Measurements from ENCODE around the gene RAET1L. TPM values are rescaled to one million over a fixed set of nuclear protein-coding genes. Genes with fewer than 3 reads are reported as not detected.

The RAET1L gene
- total RNA-seq, 1 donor from 2014 or later = not detected

- Histone ChIP-seq H3K27me3 (peaks cover 18% of the 10 kb centered on the region), H3K4me1 (peaks cover 4 to 11% of the 10 kb centered on the region in 2 donors), H3K9me3 (no peaks in the 10 kb centered on the region), H3K27ac (no peak overlapping the region), H3K4me3 (no peak overlapping the region), H3K36me3 (no peaks in the 10 kb centered on the region)
- TF ChIP-seq CTCF (IDR thresholded peaks at IDR 0.05) = no peak
- peak in 1 of 2 donors; percentile 52 for DNase-seq (ENCODE audit: low spot score in 2 of 2)
- intact Hi-C loops (cut with DNase I) = loop anchor here (5.0 kb wide), 1 partner anchor 59 kb away; the partner anchor contains the start of gene ULBP3
These were observed 16.7 kb downstream of the RAET1L start for GRCh38 chr6:150008588-150008987.

- DNase-seq (ENCODE audit: low spot score in 2 of 2) = peak in 1 of 2 donors; percentile 46
- H3K27me3 ChIP-seq = peaks cover 11% of the 10 kb centered on the region
- H3K4me3 ChIP-seq = no peak overlapping the region
- peaks cover 4 to 11% of the 10 kb centered on the region in 2 donors for H3K4me1 ChIP-seq
- no peaks in the 10 kb centered on the region for H3K36me3 ChIP-seq
- H3K27ac ChIP-seq = no peak overlapping the region
- H3K9me3 ChIP-seq = no peaks in the 10 kb centered on the region
- intact Hi-C loops (cut with DNase I) = loop anchor here (5.0 kb wide), 1 partner anchor 60 kb away; the partner anchor contains the start of gene ULBP3
- TF ChIP-seq CTCF (IDR thresholded peaks at IDR 0.05) = peak in 2 of 3 experiments; percentile 23 to 35
These were observed 18.3 kb downstream of the RAET1L start for GRCh38 chr6:150006961-150007464.

GRCh38 chr6:150005761-150006651 lies 19.3 kb downstream of the RAET1L start:
- Histone ChIP-seq H3K4me3 (peak overlapping the region; percentile 45 to 78), H3K27me3 (peaks cover 11% of the 10 kb centered on the region), H3K36me3 (no peaks in the 10 kb centered on the region), H3K4me1 (peaks cover 4 to 11% of the 10 kb centered on the region in 2 donors), H3K9me3 (no peaks in the 10 kb centered on the region), H3K27ac (no peak overlapping the region)
- DNase-seq (ENCODE audit: low spot score in 2 of 2) = peak in 1 of 2 donors; percentile 61
- intact Hi-C loops (cut with DNase I) = loop anchor here (5.0 kb wide), 1 partner anchor 61 kb away; the partner anchor contains the start of gene ULBP3
- no peak for TF ChIP-seq CTCF (IDR thresholded peaks at IDR 0.05)

- no peak for TF ChIP-seq CTCF (IDR thresholded peaks at IDR 0.05)
- H3K27me3 ChIP-seq = peaks cover 11% of the 10 kb centered on the region
- peak; percentile 77 to 95 for DNase-seq (ENCODE audit: low spot score in 2 of 2)
- peaks cover 4 to 11% of the 10 kb centered on the region in 2 donors for H3K4me1 ChIP-seq
- peak overlapping the region; percentile 45 to 78 for H3K4me3 ChIP-seq
- H3K9me3 ChIP-seq = no peaks in the 10 kb centered on the region
- H3K27ac ChIP-seq = no peak overlapping the region
- no peaks in the 10 kb centered on the region for H3K36me3 ChIP-seq
- intact Hi-C loops (cut with DNase I) = loop anchor here (5.0 kb wide), 1 partner anchor 62 kb away; the partner anchor contains the start of gene ULBP3
These were observed 20.3 kb downstream of the RAET1L start for GRCh38 chr6:150004783-150005717.

Measured in ascending aorta (tissue), 2 donors.